ENCODE measurements around the gene PAX1.

PAX1 gene

DNA sequence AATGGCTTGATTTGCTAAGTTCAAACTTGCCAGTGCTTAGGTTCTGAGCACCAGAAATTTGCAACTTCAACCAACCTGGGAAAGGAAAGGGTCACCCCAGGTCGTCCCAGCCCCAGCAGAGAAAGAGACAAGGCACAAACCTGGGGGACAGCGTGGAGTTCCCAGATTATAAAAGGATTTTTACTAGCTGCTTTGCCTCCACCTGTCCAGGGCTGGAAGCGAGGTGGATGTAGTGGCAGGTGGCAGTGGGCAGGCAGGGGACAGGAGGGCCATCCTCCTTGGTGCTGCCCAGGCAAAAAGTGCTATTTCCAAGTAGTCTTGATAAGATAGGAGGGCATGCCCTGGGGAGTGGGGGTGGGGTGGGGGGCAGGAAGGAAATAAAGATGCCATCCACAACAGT is 4.9 kb downstream of the PAX1 start:
- ChIA-PET CTCF (no interaction called here), POLR2A (no interaction called here)
- TF ChIP-seq ARNT (IDR thresholded peaks at IDR 0.05) (no peak), FOXM1 (IDR thresholded peaks at IDR 0.05; ENCODE audit: borderline replicate concordance) (no peak), ZNF384 (IDR thresholded peaks at IDR 0.05) (no peak), NFRKB (IDR thresholded peaks at IDR 0.05) (no peak), SP1 (IDR thresholded peaks at IDR 0.05) (no peak), TARDBP (IDR thresholded peaks at IDR 0.05) (no peak), L3MBTL2 (conservative IDR thresholded peaks at IDR 0.05) (no peak), ELF4 (IDR thresholded peaks at IDR 0.05) (no peak), BHLHE40 (IDR thresholded peaks at IDR 0.05; ENCODE audit: borderline replicate concordance) (no peak), CTBP1 (IDR thresholded peaks at IDR 0.05; ENCODE audit: borderline replicate concordance) (no peak), SUZ12 (IDR thresholded peaks at IDR 0.05) (no peak)
- no peak for DNase-seq (ENCODE audit: extremely low spot score)

DNA sequence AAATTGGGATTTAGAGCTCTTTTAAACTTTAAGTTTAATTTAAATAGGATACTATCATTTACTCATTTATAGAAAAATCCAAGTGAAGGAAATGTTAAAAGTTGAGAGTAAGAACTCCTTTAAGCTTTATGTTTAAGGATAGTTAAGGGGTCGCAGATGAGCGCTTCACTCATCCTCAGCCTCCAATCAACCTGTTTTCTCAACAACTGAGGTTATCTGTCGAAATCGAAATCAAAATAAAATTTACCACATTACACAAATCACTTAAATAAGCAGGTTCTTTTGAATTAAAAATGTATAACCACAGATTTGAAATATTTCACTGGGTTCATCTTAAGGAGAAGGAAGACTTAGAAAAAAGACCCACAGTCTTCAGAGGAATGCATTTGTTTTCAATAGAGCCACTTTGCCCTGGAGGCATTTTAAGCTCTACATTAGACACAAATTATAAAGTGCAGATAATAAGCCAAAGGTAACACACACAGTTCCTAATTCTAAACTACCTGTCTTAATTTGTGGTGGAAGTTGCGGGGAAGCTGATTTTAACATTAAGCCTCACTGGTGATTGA is 5.5 kb downstream of the PAX1 start:
- TF ChIP-seq SUZ12 (IDR thresholded peaks at IDR 0.05) (no peak), ARNT (IDR thresholded peaks at IDR 0.05) (no peak), TARDBP (IDR thresholded peaks at IDR 0.05) (no peak), NFRKB (IDR thresholded peaks at IDR 0.05) (no peak), FOXA1 (IDR thresholded peaks at IDR 0.05) (no peak), CTBP1 (IDR thresholded peaks at IDR 0.05; ENCODE audit: borderline replicate concordance) (no peak), FOXM1 (IDR thresholded peaks at IDR 0.05; ENCODE audit: borderline replicate concordance) (no peak), ZNF384 (IDR thresholded peaks at IDR 0.05) (no peak)
- ChIA-PET CTCF (no interaction called here), POLR2A (no interaction called here)
- no peak for DNase-seq (ENCODE audit: extremely low spot score)

DNA sequence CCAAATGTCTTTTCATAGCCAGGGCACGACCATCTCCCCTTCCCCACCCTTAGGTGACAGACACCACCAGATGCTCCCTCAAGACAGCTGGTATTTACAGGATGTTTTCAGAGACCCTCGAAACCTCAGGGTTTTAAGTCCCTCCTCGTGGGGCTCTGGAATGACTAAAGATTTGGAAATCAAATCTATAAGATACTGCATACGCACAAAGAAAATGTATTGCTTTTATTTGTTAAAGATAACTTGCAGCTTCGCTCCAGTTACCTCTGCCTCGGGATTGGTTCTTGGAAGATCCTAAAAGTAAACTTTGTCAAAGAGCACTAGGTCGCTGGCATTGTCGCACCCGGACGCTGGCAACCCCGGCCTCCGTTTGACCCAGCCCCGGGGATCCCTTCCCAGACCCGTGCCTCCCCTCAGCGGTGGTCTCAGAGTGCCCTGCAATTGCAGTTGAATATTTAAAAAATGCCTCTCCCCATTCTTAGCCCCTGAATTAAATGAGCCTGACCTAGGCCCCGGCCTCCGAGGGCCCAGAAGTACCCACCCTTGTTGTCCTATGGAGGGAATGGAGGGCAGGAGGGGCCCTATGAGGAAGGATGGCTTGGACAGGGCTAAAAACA is 7.1 kb downstream of the PAX1 start:
- CTCF ChIA-PET = no interaction called here
- POLR2A ChIA-PET = no interaction called here
- TF ChIP-seq HDGF (IDR thresholded peaks at IDR 0.05; ENCODE audit: borderline replicate concordance) (no peak), NFRKB (IDR thresholded peaks at IDR 0.05) (no peak), SP1 (IDR thresholded peaks at IDR 0.05) (no peak), FOXM1 (IDR thresholded peaks at IDR 0.05; ENCODE audit: borderline replicate concordance) (no peak), BHLHE40 (IDR thresholded peaks at IDR 0.05; ENCODE audit: borderline replicate concordance) (no peak), LEF1 (IDR thresholded peaks at IDR 0.05; ENCODE audit: borderline replicate concordance) (no peak), ARNT (IDR thresholded peaks at IDR 0.05) (no peak), ELF4 (IDR thresholded peaks at IDR 0.05) (no peak), FOXK2 (IDR thresholded peaks at IDR 0.05) (no peak), ZNF384 (IDR thresholded peaks at IDR 0.05) (no peak), CTBP1 (IDR thresholded peaks at IDR 0.05; ENCODE audit: borderline replicate concordance) (no peak), FOXA1 (IDR thresholded peaks at IDR 0.05) (no peak), SUZ12 (IDR thresholded peaks at IDR 0.05) (no peak), TARDBP (IDR thresholded peaks at IDR 0.05) (no peak), L3MBTL2 (conservative IDR thresholded peaks at IDR 0.05) (no peak)
- TF ChIP-seq, protein P1, sequence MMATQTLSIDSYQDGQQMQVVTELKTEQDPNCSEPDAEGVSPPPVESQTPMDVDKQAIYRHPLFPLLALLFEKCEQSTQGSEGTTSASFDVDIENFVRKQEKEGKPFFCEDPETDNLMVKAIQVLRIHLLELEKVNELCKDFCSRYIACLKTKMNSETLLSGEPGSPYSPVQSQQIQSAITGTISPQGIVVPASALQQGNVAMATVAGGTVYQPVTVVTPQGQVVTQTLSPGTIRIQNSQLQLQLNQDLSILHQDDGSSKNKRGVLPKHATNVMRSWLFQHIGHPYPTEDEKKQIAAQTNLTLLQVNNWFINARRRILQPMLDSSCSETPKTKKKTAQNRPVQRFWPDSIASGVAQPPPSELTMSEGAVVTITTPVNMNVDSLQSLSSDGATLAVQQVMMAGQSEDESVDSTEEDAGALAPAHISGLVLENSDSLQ (IDR thresholded peaks at IDR 0.05) = no peak
- no peak for DNase-seq (ENCODE audit: extremely low spot score)

DNA sequence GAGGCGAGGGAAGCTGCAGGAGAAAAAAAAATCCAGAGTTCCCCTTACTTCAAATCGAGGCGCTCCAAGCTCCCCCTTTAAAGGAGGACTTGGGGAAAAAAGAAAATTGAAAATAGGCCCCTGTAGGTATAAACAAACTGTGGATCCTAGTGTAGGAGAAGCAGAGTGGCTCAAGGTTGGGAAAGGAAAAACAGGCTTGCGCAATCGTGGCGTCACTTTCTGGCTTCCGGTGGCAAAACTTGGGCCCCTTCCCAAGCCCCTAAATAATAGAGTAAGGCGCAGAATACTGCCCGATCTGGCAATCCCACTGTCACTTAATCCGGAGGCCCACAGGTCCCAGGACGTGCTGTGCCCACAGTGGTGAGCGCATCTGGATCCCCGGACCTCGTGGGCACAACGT is 8.0 kb downstream of the PAX1 start:
- CTCF ChIA-PET = no interaction called here
- DNase-seq (ENCODE audit: extremely low spot score) = no peak
- POLR2A ChIA-PET = no interaction called here
- TF ChIP-seq LEF1 (IDR thresholded peaks at IDR 0.05; ENCODE audit: borderline replicate concordance) (no peak), FOXA1 (IDR thresholded peaks at IDR 0.05) (no peak), HDGF (IDR thresholded peaks at IDR 0.05; ENCODE audit: borderline replicate concordance) (no peak), ZNF384 (IDR thresholded peaks at IDR 0.05) (no peak), SP1 (IDR thresholded peaks at IDR 0.05) (no peak), FOXK2 (IDR thresholded peaks at IDR 0.05) (no peak), TARDBP (IDR thresholded peaks at IDR 0.05) (no peak), ELF4 (IDR thresholded peaks at IDR 0.05) (no peak), NFRKB (IDR thresholded peaks at IDR 0.05) (no peak), CTBP1 (IDR thresholded peaks at IDR 0.05; ENCODE audit: borderline replicate concordance) (no peak), FOXM1 (IDR thresholded peaks at IDR 0.05; ENCODE audit: borderline replicate concordance) (no peak), BHLHE40 (IDR thresholded peaks at IDR 0.05; ENCODE audit: borderline replicate concordance) (no peak), L3MBTL2 (conservative IDR thresholded peaks at IDR 0.05) (no peak), SUZ12 (IDR thresholded peaks at IDR 0.05) (no peak), ARNT (IDR thresholded peaks at IDR 0.05) (no peak)
- TF ChIP-seq, protein P1 (IDR thresholded peaks at IDR 0.05) = no peak

DNA sequence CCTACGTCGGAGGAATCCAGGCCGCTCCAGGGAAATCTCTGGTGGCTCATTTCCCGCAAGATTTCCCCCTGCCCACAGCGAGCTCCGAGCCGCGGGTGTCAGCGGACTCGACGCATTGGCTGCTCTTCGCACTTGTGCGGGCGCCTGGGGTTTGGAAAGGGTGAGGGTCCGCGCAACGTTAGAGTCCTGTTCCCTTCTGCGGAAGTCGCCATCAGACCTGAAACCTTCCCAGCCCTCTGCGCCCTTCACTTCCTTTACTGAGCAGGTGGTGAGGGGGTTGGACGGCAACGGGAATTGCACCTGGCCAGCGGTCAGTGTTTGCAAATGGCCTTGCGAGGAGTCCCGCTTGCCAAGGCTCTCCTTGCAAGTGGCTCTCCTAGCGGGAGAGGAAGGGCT is 8.4 kb downstream of the PAX1 start:
- TF ChIP-seq NFRKB (IDR thresholded peaks at IDR 0.05) (no peak), LEF1 (IDR thresholded peaks at IDR 0.05; ENCODE audit: borderline replicate concordance) (no peak), CTBP1 (IDR thresholded peaks at IDR 0.05; ENCODE audit: borderline replicate concordance) (no peak), HDGF (IDR thresholded peaks at IDR 0.05; ENCODE audit: borderline replicate concordance) (no peak)
- DNase-seq (ENCODE audit: extremely low spot score) = no peak
- CTCF ChIA-PET = no interaction called here
- POLR2A ChIA-PET = no interaction called here

DNA sequence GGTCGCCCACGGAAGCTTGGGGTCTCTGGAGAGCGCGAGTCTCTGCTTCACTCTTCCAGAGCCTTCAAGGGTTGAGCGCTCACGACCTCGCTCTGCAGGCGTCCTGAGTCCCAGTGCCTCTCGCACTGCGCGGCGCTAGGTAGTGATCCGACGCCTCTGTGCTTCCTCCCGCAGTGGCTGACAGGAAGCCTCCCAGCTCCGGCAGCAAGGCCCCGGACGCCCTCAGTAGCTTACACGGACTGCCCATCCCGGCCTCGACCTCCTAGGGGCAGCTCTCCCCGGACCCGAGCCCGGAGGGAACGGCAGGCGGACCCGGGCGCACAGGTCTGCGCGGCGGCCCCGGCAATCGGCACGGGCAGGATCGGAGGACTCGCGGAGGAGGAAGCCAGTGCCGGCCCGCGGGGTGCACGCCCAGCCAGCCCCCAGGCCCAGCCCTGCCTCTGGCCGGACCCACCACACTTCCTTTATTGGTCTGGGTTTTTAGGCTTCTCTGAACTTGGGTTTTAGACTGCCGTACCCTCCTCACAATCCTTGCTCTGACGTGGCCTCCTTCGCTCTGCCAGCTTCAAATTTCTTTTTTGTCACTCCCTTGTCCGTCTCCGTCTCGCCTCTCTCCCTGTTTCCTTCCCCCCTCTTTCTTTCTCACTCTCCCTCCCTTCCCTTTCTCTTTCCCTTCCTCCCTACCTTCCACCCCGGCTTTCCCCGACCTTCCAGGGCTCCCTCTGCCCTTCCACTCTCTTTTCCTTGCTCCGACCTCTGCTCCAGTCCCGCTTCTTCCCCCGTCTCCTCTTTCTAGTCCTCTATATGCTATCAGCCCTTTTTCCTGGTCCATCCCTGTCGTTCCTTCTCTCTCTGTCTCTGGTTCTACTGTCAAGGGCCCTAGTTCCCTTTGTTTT is 9.1 kb downstream of the PAX1 start:
- no peak for TF ChIP-seq L3MBTL2 (conservative IDR thresholded peaks at IDR 0.05)
- no peak for TF ChIP-seq BHLHE40 (IDR thresholded peaks at IDR 0.05; ENCODE audit: borderline replicate concordance)
- TF ChIP-seq SUZ12 (IDR thresholded peaks at IDR 0.05) = no peak
- no peak for TF ChIP-seq NFRKB (IDR thresholded peaks at IDR 0.05)
- no peak for TF ChIP-seq TARDBP (IDR thresholded peaks at IDR 0.05)
- no peak for TF ChIP-seq ARNT (IDR thresholded peaks at IDR 0.05)
- TF ChIP-seq LEF1 (IDR thresholded peaks at IDR 0.05; ENCODE audit: borderline replicate concordance) = no peak
- TF ChIP-seq SP1 (IDR thresholded peaks at IDR 0.05) = no peak
- TF ChIP-seq FOXA1 (IDR thresholded peaks at IDR 0.05) = no peak
- TF ChIP-seq FOXK2 (IDR thresholded peaks at IDR 0.05) = no peak
- TF ChIP-seq ELF4 (IDR thresholded peaks at IDR 0.05) = no peak
- ChIA-PET POLR2A (no interaction called here), CTCF (no interaction called here)
- DNase-seq (ENCODE audit: extremely low spot score) = no peak

Measured in HEK293T (cell line).